Measurements from ENCODE around the gene FBXW8.

FBXW8 gene

DNA sequence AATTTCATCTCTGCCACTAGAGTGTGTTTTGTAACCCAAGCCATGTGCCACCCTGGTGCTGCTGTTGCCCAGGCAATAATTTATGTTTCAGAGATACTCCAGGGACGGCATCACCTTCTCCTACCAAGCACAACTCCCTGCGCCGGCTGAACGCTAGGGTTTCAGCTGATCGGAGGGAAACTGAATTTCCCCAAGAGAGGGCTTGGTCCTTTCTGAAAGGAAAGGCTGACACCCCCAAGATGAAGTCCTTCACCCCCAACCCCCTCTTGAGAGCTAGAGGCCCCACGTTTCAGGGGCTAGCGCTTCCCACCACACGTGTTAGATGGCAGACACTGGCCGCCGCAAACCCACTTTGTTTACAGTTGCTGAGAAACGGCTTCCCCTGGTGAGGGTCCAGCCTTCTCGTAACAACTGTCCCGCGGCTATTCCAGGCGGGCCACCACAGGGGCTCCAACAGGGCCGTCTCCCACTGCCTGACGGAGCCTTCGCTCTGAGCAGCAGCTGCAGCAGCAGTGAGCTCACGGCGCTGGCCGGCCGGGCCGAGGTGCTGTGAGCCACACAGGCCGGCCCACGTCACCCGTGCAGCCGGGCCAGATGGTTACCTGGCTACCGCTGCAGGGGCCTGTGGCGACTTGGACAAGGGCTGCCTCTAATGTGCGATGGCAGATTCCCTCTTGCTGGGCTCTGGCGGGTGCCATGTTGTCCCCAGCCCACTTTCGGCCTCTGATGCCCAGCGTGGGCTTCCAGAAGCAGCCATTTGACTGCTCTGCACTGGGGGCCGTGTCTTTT lies 122.0 kb downstream of the FBXW8 start:
- no peak for DNase-seq (ENCODE audit: extremely low spot score, insufficient read length, low read depth)
- no peak for FAIRE-seq

DNA sequence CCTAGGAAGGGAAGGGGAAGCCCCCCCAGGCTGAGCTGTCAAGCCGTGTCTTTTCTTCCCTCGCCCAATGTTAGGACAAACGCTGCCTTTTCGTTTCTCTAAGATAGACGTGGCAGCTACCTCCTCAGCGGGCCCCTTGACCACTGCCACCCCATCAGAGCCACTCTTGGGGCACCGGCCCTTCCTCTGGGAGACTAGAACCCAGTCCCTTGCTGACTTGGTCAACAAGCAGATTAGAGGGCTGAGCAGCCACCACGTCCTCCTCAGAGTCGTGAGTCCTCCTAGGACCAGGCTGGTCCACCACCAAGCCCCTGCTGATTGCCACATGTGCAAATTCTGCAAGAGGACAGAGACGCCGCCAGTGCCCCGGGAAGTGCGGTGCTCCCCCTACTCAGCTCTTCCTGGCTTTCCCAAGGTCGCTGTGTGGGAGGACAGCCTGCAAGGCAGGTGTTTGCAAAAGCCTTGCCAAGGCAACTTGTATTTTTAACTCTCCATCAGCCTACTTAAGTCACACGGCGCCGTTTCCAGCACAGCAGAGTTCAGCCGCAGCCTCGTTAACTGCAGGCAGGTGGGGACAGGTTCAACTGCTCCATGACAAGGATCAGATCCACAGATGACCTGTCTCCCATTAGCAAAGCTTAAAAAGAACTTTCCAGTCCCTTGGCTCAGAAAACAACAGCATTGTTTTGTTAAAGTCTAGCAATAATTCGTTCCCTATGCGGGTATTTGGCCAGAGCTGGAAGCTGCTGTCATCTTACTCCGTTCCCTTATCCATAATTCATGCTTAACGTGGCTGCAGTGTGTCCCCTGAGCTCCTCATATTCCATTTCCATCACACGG lies 122.9 kb downstream of the FBXW8 start:
- FAIRE-seq (no peak), DNase-seq (ENCODE audit: extremely low spot score, insufficient read length, low read depth) (no peak)

DNA sequence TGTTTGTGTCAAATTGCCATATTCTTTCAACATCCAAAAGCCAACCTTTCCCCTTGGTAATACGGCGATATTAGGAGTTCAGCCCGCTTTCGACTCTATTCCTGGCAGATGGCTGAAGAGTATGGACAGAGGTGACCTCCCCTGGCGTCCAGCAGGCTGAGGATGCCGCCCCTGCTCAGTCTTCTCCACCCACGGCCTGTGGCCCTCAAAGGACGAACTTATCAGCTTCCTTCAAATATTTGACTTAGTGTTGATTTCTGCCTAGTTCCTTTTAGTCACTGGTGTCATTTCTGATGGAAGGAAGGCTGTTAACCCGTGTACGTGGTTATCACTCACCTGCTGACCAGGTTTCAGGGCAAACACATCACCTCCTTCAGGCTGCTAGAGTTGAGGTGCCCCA lies 123.5 kb downstream of the FBXW8 start:
- FAIRE-seq (no peak), DNase-seq (ENCODE audit: extremely low spot score, insufficient read length, low read depth) (no peak)

DNA sequence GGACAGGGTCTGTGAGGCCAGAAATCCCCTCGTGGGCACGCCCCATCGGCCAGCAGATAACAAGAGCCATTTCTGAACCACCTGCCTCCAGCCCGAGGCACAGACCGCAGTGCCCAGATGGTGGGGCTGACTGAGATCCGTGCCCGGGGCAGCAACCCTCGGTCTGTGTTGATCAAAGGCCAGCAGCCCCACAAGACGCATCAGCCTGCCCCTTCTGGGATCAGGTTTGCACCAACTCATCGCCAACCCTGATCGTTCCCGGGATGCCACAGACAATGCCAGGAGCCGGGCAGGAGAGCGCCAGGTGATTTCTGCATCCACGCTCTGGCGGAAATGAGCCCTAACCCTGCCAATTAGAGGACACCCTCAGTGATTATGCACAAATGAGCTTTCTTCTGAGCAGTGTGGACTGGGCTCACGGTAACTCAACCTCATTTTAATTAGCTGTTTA lies 124.0 kb downstream of the FBXW8 start:
- FAIRE-seq (no peak), DNase-seq (ENCODE audit: extremely low spot score, insufficient read length, low read depth) (no peak)

DNA sequence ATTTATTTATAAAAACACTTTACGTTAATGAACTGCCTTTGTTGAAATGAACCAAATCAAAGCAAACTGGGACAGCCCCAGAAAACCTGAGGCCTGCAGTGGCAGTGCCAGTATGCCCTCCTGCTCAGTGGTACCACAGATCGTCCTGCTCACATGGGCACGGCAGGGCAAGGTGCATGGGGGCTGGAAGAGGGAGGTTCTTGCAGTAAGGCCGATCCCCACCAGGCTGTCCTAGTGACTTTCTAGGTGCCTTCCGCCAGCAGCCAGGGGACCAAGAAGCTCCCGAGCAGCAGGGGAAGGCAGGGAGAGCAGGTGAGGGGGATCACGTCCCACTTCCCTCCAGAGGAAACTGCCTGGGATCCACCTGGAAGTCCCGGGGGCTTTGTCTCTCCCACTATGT lies 124.5 kb downstream of the FBXW8 start:
- DNase-seq (ENCODE audit: extremely low spot score, insufficient read length, low read depth) = no peak
- FAIRE-seq = no peak

DNA sequence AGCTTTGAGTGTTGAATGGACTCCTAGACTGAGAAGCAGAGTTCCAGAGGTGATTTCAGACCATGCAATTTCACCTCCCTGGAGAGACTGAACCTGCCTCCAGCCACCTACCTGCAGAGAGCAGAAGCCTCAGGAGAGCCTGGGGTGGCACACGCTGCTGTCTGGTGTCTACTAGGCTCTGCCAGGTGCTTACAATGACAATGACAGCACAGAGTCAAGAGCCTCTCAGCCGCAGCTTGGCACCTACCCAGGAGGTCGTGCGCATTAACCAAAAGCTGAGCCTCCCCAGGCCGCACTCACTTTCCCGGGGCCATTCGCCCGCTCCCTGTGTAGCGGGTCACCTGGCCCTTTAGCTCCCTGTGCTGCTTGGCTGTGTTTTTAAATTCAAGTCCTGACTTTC lies 125.3 kb downstream of the FBXW8 start:
- no peak for DNase-seq (ENCODE audit: extremely low spot score, insufficient read length, low read depth)
- no peak for FAIRE-seq

DNA sequence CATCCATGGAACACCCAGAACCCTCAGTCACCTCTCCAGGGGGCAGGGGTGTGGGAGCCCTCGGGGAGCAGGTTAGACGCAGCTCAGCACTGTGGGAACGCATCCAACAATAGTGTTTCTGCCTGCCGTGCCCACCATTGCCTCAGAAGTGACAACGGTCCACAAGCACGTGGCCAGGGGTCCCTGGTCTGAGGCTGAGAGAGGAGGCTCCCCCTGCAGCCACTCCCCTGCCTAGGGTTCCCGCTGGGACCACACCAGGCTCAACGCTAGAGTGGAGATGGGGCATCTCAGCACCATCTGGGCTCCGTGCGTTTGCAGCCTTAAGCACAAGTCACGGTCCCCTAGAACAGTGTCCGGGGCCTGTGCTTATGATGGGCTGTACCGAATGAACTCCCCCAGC lies 125.8 kb downstream of the FBXW8 start:
- DNase-seq (ENCODE audit: extremely low spot score, insufficient read length, low read depth) (no peak), FAIRE-seq (no peak)

DNA sequence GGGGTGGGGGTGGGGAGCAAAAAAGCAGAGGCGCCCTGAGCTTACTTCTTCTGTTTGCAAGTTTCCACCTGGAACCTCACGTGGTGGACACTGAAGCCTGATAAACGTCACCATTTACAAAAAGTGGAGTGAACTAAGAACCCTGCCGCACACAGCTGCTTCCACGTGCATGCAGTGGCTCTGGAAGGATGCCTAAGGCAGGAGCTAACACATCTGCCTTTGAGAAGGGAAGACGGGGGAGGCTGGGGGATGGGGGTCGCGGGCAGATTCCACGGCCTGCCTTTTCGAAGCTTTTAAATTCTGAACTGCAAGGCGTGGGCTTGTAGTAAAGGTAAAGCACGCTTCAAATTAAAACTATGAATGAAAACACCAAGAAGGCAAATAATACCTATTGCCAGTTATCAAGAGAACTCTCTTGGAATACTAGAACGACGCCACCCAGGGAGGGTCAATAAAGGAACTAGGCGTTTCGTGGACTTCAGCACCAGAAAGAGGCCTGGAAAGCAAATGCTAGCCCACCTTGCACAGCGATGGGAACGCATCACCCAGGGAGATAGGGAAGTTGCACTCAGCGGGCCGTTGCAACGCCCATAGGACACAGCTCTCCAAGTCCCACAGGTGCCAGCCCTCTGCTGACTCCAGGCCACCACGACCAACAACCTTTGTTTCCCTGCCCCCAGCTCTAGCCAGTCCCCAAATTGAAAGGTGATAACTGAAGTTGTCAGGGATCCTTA lies 126.7 kb downstream of the FBXW8 start:
- DNase-seq (ENCODE audit: extremely low spot score, insufficient read length, low read depth) = no peak
- no peak for FAIRE-seq

DNA sequence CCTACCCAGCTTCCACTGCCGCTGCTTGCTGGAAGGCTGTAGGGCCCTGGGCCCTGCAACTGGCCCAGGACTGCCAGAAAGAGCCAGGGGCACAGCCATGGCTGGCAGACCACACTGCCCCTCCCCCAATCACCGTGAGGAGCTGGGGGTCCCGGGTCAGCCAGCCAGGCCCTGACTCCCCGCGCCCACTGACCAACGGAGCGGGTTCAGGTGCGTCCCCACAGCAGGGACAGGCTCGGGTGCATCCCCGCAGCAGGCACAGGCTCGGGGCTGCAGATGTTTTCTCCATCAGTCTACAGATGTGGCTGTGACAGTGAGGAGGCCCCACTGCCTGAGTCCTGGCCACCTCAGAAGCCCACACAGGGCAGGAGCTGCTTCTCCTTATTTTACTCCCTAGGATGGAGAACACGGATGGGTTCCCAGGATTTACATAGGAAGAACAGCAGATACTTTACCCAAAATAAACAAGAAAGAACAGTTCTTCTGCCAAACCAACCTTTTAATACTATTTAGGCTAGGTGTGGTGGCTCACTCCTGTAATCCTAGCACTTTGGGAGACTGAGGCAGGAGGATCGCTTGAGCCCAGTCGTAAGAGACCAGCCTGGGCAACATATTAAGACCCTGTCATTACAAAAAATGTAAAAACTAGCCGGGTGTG lies 127.4 kb downstream of the FBXW8 start:
- DNase-seq (ENCODE audit: extremely low spot score, insufficient read length, low read depth) (no peak), FAIRE-seq (no peak)

DNA sequence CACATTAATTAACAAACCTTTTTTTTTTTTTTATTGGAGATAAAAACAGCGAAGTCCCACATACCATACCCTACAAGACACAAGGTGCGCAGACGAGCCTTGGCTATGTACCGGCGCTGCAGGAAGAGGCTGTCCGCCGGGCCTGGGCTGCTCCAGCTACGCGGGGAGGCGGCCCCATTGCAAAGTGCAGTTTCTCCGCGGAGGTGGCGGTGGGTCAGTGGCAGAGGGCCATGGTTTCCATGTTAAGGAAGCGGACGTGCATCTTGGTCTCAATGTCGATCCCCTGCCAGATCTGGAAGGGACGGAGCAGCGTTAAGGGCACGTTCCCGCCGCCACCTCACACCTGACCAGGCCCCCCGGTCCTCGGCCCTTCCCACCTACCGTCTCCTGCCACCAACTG lies 128.2 kb downstream of the FBXW8 start:
- FAIRE-seq (no peak), DNase-seq (ENCODE audit: extremely low spot score, insufficient read length, low read depth) (no peak)

DNA sequence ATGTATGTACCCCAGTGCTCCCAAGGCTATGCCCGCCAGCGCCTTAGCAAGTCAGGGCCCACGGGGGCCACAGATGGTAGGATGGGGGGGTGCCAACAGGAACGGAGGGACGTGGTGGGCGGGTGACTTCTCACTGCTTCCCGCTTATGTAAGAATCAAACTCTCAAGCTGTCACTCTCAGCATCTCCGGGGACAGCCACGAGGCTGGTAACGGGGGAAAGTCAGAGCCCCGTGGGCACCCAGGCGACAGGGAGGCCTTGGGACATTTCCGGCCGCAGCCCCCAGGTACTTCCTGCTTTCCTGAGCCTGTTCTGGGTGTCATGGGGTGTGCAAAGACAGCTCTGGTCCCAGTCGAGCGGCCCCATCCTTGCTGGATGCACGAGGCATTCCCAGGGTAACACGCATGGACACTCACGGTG lies 129.2 kb downstream of the FBXW8 start:
- DNase-seq (ENCODE audit: extremely low spot score, insufficient read length, low read depth) = no peak
- no peak for FAIRE-seq

DNA sequence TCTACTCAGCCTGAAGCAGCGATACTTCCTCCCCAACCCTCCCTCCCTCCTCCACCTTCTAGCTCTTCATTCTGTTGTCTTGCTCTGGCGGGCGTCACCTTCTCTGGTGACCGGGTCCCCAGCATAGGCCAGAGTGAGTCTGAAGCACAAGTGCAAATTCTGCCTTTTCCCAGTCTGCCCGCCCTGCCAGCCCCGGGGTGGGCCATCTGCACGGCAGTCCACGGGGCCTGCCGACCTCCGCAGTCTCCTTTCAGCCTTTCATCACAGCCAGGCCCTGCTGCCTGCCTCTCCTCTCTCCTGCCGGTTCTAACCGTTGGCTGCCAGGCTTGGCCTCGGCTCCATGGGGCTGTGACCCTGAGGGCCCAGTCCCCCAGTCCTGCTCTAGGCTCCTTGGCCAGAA lies 129.7 kb downstream of the FBXW8 start:
- no peak for DNase-seq (ENCODE audit: extremely low spot score, insufficient read length, low read depth)
- FAIRE-seq = no peak

DNA sequence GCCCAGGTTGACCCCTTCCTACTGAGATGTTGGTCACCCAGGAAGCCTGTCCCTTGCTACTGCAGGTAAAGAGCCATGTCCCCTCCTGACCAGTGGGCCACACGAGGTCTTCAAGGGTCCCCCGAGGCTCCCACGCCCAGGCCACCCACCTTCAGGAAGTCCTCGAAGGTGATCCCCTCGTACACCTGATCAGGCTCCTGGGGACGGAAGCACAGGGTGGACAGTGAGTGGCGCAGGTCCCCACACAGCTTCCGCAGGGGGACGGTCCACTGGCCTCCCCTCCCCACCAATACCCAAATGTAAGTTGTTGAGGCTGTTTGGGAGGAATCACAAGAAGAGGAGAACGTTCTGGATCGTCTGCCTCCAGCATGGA lies 131.0 kb downstream of the FBXW8 start:
- FAIRE-seq = no peak

DNA sequence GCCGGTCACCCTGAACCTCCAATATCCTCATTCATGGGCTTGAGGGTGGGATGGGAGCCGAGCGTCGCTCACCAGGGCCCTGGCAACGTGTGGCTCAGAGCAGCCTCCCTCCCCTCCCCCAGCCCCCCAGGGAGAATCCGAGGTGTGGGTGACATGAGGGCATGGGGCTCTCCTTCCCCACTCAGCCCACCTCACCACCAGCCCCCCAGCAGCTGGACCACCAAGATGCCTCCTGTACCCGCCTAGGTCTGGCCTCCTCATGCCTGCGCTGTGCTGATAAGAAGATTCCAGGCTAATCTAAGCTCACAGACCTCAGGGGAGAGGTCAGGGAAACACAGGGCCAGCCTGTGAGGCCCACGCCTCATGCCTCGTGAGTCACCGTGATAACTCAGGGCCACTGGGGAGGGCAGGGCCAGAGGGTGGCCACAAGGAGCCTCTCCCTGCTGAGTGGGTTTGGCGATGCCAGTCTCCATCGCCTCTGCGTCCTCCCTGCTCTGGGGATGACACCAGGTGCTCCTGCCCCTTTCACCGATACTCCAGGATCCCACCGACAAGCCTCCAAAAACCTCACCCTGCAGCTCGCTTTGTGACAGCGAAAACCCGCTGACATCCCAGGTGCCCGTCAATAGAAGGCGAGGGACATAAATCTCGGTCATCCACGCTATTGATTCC lies 131.6 kb downstream of the FBXW8 start:
- no peak for FAIRE-seq
- DNase-seq (ENCODE audit: extremely low spot score, insufficient read length, low read depth) = no peak

More for the DNA sequence above, 131.0 kb downstream of the FBXW8 start:
- no peak for DNase-seq (ENCODE audit: extremely low spot score, insufficient read length, low read depth)

DNA sequence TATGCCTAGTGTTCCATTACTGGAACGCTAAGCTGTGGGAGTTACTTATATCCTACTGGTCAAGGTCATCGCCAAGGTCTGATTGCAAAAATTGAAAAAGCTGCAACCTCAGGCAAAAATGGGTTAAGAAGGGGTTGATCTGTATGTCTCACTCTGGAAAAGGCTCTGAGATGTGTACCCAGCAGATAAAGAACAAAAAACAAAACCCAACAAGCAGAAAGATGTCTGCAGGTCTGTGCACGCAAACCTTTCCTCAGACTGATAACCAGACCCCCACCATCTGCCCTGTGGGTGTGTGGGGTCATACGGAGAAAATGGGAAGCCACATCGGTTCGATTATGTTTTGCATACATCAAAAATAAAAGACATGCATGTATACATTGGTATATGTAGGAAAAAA lies 132.1 kb downstream of the FBXW8 start:
- no peak for DNase-seq (ENCODE audit: extremely low spot score, insufficient read length, low read depth)
- no peak for FAIRE-seq

DNA sequence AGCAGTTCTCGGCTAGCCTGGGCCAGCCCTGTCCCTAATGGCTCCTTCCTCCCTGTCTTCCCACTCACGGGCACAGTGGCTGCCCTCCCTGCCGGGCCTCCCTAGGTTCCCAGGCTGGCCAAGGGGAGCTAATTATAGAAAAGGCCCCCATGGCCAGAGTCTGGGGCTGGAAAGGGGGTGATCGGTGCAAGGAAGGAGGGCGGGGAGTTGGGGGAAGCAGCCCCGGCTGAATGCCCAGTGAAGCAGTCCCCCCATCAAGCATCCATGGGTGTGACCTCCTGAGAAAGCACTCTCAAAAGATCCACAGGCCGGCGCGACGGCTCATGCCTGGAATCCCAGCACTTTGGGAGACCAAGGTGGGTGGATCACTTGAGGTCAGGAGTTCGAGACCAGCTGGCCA lies 133.6 kb downstream of the FBXW8 start:
- DNase-seq (ENCODE audit: extremely low spot score, insufficient read length, low read depth) (no peak), FAIRE-seq (no peak)

DNA sequence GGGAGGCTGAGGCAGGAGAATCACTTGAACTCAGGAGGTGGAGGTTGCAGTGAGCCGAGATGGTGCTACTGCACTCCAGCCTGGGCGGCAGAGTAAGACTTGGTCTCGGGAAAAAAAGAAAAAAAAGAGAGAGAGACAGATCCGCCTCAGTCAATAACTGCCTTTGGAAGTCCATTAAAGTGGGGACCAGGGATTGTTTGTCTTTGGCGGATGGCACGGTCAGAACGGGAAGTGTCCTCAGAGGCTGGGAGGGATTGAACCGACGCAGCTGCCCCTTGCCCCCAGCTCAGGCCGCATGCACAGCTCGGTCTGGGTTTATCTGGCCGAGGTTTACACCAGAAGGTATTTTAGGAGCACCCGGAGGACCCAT lies 134.0 kb downstream of the FBXW8 start:
- no peak for DNase-seq (ENCODE audit: extremely low spot score, insufficient read length, low read depth)
- no peak for FAIRE-seq

DNA sequence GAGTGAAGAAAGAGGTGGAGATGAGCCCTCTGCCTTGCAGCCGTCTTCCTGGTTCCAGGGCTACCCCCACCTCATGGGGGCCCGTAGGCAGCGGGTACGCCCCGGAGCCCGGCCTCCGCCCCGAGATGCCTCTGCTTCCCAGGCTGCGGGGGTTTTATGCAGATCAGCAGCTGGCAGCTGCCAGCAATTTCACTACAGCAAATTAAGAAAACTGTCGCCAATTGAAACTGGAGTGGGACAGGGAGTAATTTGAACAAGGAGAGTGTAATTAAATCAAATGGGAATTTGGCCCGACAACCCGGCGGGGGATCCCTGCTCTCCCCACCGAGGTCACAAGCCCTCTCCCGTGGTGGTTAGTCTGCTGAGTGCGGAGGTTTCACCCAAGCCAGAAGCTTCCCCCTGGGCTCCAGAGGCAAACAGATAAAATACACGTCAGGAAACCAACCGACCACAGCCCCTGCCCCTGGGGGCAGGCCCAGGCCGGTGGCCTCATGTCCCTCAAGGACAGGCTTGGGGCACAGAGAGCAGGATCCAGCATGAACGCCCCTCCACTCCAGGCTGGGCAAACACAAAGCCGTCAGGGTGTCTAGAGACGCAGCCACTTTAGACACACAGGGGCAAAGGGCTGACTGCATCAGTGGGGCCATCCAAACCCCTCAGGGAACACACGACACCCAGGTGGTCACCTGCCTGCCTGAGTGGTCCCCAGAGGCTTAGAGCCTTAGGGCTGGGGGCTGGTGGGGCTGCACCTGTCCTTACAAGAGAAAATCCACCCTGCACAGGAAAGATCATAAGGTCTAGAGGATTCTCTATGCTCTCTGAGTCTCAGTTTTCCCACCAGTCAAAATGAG lies 134.6 kb downstream of the FBXW8 start:
- DNase-seq (ENCODE audit: extremely low spot score, insufficient read length, low read depth) (no peak), FAIRE-seq (no peak)

DNA sequence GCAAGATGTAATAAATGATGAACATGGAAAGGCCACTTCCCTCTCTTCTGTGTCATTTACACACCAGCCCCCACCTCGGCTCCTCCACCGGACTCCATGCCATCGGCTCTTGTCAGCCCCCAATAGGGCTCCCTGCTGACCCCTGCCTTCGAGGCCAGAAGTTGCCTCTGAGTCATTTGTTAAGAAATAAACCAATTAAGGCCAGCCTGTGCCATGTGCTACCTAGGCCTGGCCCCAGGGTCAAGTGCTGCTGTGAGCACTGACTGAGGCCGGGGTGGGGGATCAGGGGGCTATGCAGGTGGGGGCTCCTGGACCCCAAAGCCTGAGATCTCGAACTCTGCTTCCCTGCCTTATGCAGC lies 135.2 kb downstream of the FBXW8 start:
- no peak for FAIRE-seq
- DNase-seq (ENCODE audit: extremely low spot score, insufficient read length, low read depth) = no peak
